GM12878 (cell line): ENCODE measurements around the gene BMAL1. TPM values are rescaled to one million over a fixed set of nuclear protein-coding genes. Genes with fewer than 3 reads are reported as not detected.

Source experiments
- BACH1 ChIP-seq: fragments of 450-650 bp; IDR thresholded peaks from 2 replicates; pipeline ENCODE4 v1.6.1; 2017; ENCODE audit warnings: mild to moderate bottlenecking, borderline replicate concordance
- CBX3 ChIP-seq: fragments of 200-600 bp; sonication (generic); IDR thresholded peaks from 2 replicates; pipeline ENCODE4 v1.6.1; 2016; ENCODE audit warnings: low read depth, borderline replicate concordance
- PAX5 ChIP-seq: IDR thresholded peaks from 2 replicates; pipeline ENCODE4 v1.6.1; 2011; ENCODE audit warnings: low read depth, low read length, borderline replicate concordance
- POLR2A ChIP-seq: IDR thresholded peaks from 2 replicates; pipeline ENCODE4 v1.6.1; 2011; ENCODE audit warnings: low read depth, mild to moderate bottlenecking, low read length
- RFX5 ChIP-seq: IDR thresholded peaks from 2 replicates; pipeline ENCODE4 v1.6.1; 2011; ENCODE audit warnings: low read depth, low read length, improper control_type of control experiment
- SMAD5 ChIP-seq: IDR thresholded peaks from 2 replicates; pipeline ENCODE4 v1.6.1; 2016; ENCODE audit warnings: antibody characterized with exemption, low read depth
- SREBF2 ChIP-seq: IDR thresholded peaks from 2 replicates; pipeline ENCODE4 v1.6.1; 2012; ENCODE audit warnings: mild to moderate bottlenecking, low read length
- TCF12 ChIP-seq: IDR thresholded peaks from 2 replicates; pipeline ENCODE4 v1.6.1; 2011; ENCODE audit warnings: low read depth, mild to moderate bottlenecking, low read length
- TCF3 ChIP-seq: IDR thresholded peaks from 2 replicates; pipeline ENCODE4 v1.6.1; 2012; ENCODE audit warnings: low read depth, mild to moderate bottlenecking, low read length, borderline replicate concordance; ENCODE audit not compliant: insufficient read depth
- TCF7 ChIP-seq: IDR thresholded peaks from 2 replicates; pipeline ENCODE4 v1.6.1; 2014; ENCODE audit warnings: antibody characterized with exemption, borderline replicate concordance
- ZBTB11 ChIP-seq: fragments of 450-650 bp; formaldehyde crosslinking; IDR thresholded peaks from 2 replicates; pipeline ENCODE4 v1.5.0; 2022; ENCODE audit warnings: mild to moderate bottlenecking, missing genetic modification characterization
- polyA plus RNA-seq, 11 experiments: library from polyadenylated mRNA; depleted of rRNA in 4 of 11; unstranded in 6 of 11; stranded (reverse) in 5 of 11; fragments of >200 nt; fragmentation: Nextera tagmentation in 4 of 11; fragmentation: Illumina TruSeq in 1 of 11; extraction: Ambion mirVana in 4 of 11; extraction: Trizol in 1 of 11; gene quantifications; 1 replicate in 1 of 11; 2 replicates in 10 of 11; pipeline versions ENCODE4 v1.2.1 to v1.2.3, GENCODE V29; 2011 to 2016; ENCODE audit warnings: inconsistent platforms in 2 of 11, missing spikeins in 2 of 11, low read depth in 1 of 11
- total RNA-seq, 4 experiments: library from RNA; depleted of rRNA in 3 of 4; stranded (reverse); fragments of >200 nt in 3 of 4; fragmentation: Illumina TruSeq in 1 of 4; extraction: Trizol in 1 of 4; gene quantifications; 2 replicates each; pipeline versions ENCODE4 v1.2.1 to v1.2.3, GENCODE V29; 2013 to 2021

The BMAL1 gene
- total and polyA plus RNA-seq, 10 of the 15 experiments (the other 5 are each of a cell fraction or from before 2014, with no cell fraction given), result 3.5 to 40.6 (median 13.6) TPM

GRCh38 chr11:13339195-13340153, 61.9 kb downstream of the BMAL1 start (continued):
- TF ChIP-seq PAX5, result no peak
- no peak for TF ChIP-seq ZBTB11 (CRISPR knock-in tag)
- TF ChIP-seq SMAD5, result no peak
- TF ChIP-seq TCF12, result peak; percentile 77; the same call in 1 of the 2 replicates
- no peak for TF ChIP-seq BACH1
- 0 out of 2 replicates have a peak, but pooled peaks have one; percentile 53 for TF ChIP-seq TCF3
- TF ChIP-seq TCF7, result no peak
- no peak for TF ChIP-seq CBX3
- no peak for TF ChIP-seq RFX5
- no peak for TF ChIP-seq POLR2A
- TF ChIP-seq SREBF2, result no peak
- TF ChIP-seq, all 136 proteins: peak for 9
